ENCODE data around the gene EDEM3.
"Not testable (repeated sequence)": the region's sequence is repeated elsewhere in the genome, so short reads cannot be mapped to it uniquely, and the experiment has no call there.

EDEM3 gene, protein sequence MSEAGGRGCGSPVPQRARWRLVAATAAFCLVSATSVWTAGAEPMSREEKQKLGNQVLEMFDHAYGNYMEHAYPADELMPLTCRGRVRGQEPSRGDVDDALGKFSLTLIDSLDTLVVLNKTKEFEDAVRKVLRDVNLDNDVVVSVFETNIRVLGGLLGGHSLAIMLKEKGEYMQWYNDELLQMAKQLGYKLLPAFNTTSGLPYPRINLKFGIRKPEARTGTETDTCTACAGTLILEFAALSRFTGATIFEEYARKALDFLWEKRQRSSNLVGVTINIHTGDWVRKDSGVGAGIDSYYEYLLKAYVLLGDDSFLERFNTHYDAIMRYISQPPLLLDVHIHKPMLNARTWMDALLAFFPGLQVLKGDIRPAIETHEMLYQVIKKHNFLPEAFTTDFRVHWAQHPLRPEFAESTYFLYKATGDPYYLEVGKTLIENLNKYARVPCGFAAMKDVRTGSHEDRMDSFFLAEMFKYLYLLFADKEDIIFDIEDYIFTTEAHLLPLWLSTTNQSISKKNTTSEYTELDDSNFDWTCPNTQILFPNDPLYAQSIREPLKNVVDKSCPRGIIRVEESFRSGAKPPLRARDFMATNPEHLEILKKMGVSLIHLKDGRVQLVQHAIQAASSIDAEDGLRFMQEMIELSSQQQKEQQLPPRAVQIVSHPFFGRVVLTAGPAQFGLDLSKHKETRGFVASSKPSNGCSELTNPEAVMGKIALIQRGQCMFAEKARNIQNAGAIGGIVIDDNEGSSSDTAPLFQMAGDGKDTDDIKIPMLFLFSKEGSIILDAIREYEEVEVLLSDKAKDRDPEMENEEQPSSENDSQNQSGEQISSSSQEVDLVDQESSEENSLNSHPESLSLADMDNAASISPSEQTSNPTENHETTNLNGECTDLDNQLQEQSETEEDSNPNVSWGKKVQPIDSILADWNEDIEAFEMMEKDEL

DNA sequence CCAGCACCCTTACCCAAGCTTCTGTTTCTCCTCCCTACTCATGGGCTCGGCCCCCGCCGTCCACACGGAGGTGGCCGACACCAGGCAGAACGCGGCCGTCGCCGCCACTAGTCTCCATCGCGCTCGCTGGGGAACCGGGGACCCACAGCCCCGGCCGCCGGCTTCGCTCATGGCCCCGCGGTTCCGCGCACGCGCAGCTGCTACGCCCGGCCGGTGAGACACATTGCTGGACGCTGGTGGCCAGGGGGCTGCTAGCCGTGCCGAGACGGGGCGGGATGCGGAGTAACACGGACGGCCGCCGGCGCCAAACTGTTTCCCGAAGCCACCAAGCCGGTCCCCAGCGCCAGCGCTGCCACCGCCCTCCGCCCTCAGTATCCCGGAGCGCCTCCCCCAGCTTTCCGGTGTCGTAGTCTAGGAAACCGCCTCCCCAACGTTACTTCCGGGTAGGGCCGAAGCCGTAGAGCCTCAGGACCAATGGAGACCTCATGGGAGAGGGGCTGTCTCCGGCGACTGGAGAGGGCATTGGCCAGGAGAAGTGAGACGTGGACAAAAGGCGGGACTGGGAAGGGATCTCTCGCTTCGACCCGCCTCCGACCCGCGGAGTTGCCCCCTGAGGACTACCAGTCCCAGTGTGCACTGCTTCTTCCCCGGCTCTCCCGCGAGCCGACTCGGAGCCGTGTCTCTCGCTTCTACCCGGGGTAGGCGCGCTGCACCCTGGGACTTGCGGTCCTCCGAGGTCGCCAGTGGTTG, at the start of gene EDEM3:
Gene EDEM3 (minus strand): TSS at position 383 of the 750 bp plus-strand sequence. CDS start 212 bp downstream, at position 171.
- peak; percentile 94 to 97 for DNase-seq

DNA sequence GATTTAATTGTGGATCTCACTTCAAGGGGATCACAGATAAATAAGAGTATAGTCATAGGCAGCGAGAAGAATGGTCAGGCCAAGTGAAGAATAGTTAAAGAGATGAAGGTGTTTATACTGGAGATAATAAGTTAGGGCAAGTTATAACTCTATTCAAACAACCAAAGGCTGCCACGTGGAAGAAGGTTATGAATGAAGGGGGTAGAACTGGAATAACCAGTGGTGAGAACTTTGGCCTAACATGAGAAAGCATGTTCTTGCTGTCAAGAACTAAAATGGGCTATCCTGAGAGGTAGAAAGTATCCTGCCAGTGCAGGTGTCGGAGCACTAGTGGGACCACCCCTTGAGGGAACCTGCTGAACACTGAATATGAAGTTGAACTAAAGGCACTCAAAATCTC, 49.6 kb upstream of the EDEM3 start:
- DNase-seq: no peak

DNA sequence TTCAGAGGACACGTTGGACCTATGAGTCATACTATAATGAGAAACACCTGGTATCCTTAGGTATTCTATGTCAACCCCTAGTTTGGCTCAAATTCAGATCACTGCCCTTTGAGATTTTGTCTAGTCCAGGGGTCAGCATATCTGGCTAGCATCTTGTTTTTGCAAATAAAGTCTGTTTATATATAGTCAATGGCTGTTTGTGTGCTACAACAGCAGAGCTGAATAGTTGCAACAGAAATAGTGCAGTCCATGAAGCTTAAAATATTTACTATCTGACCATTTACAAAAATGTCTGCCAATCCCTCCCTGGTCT, 48.5 kb upstream of the EDEM3 start:
- no peak for DNase-seq

DNA sequence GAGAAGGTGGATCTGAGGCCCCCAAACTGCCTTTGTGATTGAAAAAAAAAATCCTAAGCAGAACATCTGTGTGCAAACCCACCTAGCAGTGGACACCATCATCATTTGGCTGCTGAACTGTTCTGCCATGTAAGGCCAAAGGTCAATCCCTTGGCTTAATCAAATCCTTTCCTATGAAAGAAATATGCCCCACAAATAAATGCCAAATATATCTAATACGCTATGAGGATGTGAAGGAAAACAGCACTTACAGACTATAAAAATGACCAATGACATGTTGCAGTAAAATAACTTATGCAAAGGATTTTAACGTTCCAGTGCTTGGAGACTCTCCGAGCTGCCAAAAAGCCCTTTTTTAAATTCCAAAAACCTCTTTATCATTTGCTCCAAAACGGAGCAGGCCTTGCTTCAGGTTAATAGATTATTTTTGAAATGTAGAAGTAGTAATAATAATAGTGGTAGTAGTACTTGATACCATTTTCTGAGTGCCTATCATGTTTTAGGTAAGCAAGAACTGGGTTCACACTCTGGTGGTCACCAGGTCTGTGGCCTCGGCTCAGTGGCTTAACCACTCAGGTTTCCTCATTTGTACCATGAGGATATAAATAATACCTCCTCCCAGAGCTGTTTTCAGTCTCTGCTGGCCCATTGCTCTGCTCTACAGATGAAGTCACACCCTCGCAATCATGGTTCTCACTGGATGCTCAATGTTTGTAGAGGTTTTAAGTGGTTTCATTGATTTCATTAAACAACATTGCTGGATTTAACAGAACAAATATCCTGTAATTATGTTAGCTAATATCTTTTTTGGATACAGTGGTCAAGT, 47.9 kb upstream of the EDEM3 start:
- DNase-seq: no peak

DNA sequence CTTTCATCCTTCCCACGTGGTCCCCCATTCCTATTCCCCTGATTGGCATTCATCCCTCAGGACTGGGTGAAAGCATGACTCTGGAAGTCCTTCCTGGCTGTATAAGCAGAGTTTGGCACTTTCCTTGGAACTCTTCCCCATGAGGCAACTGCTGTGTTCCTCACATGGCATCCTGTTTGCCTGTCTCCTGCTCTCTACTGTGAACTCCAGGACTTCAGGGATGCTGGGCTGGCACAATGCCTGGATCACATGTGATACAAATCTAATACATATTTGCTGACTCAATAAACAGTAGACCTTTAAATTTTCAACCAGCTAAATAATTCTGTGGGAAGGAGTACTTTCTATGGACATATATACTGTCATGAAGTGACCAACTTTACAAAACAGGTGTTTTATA, 46.8 kb upstream of the EDEM3 start:
- DNase-seq: no peak

DNA sequence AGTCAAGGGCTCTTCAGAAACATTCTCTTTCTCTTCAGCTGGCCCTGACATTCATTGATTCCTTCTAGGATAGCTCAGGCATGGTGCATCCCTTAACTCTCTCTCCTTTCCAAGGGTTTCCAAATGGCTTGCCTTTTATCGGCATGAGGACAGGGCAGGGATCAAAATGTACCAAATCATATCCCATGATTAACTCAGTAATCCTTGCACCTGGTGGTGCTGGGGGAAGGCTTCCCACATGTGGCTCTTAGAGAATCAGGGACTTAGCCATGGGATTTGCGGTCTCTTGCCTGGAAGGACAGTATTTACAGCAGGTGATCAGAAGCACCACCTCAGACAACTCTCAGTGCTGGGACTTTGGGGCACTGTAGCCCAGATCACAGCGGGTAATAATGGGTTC, 46.2 kb upstream of the EDEM3 start:
- DNase-seq: no peak

DNA sequence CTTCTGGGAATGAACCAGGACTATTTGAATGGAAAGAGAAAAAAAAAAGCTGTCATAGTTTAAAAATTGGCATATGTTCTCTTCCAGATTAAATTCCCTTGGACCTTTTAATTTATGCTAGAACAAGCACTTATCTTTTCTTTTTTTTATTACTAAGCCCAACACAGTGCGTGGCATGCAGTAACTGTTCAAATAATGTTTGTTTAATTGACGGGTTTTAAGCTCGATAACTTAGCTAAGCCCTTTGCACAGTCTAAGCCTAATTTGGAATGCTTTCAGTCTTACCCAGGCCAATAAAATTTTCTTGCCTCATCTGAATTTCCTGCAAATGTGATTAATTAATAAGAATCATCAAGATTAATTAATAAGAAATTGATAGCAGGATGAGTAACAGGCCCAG, 39.3 kb upstream of the EDEM3 start:
- DNase-seq: no peak

DNA sequence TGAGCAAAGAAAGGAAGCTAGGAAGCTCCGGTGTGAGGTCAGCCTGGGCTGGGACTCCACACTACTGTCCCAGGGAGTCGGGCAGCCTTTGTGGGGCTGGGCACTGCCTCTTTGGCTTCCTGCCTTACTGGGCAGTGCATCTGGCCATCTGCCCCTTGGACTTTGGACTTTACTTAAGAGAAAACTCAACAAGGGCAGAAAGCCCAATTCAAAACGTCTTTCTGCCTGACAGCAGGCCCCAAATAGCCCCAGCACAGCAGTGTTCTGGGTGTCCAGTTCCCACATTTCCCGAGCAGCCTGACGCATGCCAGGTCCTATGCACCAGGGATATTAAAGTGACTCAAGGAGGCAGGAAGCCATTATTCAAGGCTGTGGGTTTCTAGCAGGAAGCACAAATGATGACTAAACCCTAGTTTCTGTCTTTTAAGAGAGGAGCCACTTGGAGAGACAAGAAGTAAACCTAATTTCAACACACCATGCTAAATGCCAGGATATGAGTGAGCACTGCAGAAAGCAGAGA, 37.9 kb upstream of the EDEM3 start:
- no peak for DNase-seq

DNA sequence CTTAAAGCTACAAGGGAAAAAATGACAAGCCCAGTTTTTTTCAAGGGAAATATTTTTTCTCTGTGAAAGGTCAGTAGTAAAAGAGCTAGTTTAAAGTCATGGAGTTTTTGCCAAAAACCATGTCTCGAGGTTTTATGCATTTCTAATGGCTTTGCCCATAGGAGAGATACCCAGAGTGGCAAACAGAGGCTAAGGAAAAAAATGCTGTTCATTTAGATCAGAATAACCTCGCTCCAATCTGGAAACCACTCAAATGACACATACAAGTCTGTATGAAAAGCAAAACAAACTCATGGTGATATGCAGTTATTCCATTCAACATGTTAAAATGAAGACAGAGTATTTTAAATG, 36.9 kb upstream of the EDEM3 start:
- no peak for DNase-seq

DNA sequence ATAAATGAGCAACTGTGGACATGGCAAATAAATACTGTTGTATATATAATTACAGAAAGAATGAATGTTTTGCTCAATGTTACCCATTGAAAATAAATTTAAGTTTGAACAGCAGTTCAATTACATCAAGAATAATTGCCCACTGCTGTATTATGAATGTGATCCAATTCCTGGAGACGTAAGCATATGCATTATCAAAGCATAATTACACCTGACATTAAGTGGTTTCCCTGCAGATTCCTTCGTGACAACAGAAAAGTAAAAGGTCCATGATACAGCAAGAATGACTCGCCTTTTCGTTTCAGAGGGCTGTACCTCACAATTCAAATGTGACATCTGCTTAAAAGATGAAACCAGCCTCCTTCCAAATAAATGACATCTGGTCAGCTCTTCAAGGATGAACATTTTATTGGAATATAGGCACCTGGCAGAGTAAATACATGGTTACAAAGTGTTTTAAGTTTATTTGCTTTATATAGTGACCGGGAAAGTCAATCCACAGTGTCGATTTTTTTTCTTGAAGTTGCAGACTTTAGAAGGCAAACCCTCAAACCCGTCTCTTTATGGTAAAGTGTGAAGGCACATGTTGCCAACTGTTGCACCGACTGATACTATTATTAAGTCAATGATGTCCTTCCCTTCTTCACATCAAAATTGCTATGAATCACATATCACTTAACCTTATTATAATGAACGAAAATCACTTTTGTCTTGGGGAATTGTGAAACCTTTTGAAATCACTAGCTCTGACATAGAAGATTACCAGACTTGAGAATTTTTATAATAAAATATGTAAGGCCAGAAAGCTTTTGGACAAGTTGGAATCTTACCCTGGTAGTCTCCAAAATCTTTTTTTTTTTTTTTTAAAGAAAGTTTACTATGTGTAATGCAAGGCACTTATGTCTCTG, 36.2 kb upstream of the EDEM3 start:
- no peak for DNase-seq

DNA sequence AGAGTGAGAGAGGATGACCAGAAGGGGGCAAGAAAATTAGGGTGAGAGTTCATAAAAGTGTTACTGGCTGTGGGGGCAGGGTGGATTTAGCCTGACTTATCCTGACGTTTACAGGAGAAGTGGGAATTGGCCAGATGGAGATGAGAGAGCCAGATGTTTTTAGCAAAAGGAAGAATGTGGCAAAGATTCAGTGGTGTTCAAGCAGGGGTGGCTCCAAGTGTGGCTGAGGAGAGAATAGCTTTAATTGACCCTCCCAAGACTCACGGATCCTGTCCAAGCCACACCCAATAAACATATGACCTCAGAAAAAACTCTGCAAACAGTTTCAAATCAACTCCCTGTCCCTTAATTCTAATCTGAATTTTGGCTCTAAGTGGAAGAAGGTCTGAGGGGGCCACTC, 35.2 kb upstream of the EDEM3 start:
- DNase-seq: no peak

DNA sequence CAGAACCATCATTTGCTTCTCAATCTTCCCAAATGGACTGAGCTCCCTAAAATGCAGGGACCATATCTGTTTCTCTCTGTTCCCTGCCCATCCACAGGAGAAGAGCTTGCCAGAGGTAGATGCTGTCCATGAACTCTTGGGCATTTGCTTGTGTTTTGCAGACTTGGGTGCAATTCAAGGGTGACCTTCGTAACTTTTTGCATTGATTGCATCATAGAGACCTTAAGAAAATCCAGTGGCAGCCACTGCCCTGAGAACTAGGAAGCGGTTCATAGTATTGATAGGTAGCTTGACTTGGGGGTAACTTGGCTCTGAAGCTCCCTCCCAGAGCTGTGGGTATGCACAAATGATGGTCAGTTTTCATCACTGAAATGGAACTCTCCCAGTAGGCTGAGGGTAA, 34.3 kb upstream of the EDEM3 start:
- no peak for DNase-seq

DNA sequence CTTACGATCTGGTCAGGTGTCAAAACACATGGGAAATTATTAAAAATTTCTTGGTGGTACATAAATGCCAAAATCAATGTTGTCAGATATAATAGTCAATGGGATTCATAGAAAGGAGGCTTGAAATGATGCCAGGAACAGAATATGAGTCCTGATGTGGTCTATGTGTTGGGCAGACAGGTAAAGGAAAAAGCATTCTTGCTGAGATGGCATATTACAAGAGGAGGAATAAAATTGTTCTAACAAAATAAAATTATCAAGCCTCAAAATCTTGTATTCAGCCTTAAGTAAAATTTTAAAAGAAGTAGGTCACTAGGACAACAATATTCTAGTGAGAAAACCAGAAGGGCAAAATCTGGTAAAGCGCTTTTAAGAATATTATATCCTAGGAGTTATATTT, 30.9 kb upstream of the EDEM3 start:
- no peak for DNase-seq

DNA sequence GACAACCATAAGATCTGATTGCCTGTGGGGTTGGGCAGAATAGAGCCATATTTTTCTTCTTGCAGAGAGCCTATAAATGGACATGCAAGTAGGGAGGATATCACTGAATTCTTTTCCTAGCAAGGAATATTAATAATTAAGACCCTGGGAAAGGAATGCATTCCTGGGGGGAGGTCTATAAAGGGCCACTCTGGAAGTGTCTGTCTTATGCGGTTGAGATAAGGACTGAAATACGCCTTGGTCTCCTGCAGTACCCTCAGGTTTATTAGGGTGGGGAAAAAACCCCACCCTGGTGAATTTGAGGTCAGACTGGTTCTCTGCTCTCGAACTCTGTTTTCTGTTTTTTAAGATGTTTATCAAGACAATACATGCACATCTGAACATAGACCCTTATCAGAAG, 29.1 kb upstream of the EDEM3 start:
- DNase-seq: not testable (repeated sequence)

DNA sequence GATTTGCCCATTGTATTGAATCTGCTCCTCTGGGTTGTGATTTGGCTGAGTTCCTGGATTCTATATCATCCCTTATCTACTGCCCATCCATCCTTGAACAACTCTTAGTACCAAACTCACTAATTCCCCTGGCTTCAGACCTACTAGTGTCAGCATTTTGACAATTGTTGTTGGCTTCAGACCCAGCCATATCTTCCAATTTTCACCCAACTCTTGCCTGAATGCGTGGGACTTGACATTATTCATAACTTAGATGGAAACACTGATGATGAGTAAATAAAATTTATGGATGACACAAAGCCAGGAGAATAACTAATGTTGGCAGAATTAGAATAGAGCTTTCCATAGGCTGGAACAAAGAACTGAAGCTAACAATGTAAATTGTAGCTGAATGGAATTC, 27.3 kb upstream of the EDEM3 start:
- DNase-seq: no peak

DNA sequence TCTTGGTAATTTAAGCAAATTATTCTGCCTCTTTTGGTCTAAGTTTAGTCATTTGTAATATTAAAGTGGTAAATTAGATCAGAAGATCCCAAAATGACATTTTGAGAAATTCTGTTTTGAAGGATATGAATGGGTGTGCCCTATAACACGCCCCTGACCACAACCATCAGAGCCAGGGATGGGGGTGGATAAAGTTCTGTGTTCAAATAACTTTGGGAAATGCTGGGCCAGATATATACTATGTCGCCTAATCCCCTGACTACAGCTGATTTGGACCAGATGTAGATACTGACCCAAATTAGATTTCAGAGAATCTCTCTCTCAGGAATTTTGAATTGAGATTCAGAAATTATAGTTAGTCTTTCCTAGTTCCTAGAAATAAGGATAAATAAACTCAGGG, 21.2 kb upstream of the EDEM3 start:
- no peak for DNase-seq

DNA sequence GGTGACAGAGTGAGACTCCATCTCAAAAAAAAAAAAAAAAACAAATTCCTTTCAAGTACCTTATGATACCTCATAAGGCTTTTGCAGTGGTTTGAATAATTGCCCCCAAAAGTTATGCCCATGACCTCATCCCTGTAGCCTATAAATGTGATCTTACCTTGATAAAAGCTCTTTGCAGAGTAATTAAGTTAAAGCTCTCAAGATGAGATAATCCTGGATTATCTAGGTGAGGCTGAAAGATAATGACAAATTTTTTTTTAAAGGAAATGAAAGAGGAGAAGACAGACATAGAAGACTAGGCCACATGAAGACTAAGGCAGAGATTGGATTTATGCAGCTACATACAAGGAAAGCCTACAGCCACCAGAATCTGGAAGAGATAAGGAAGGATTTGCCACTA, 20.7 kb upstream of the EDEM3 start:
- DNase-seq: no peak

DNA sequence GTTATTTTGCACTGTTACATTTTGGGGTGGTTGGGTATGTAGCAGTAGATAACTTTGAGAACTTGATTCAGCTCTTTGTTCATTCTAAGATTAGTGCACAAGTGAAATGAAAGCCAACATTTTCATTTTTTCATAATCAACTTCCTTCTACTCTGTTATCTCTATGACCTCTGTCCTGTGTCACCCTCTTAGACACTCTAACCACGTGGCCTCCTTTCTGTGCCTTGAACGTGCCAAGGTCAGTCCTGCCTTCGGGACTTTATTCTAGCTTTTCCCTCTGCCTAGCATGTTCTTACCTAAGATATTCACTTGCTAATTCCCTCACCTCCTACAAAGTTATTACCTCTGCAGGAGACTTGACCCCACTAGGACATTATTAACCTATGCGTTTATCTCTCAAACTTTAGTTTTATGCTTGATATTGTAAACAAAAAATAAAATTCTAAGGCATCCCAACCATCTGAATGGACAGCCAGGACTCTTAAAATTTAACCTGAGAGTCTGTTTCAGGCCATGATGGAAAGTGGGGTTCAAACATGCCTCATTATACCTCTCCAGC, 19.2 kb upstream of the EDEM3 start:
- DNase-seq: no peak

DNA sequence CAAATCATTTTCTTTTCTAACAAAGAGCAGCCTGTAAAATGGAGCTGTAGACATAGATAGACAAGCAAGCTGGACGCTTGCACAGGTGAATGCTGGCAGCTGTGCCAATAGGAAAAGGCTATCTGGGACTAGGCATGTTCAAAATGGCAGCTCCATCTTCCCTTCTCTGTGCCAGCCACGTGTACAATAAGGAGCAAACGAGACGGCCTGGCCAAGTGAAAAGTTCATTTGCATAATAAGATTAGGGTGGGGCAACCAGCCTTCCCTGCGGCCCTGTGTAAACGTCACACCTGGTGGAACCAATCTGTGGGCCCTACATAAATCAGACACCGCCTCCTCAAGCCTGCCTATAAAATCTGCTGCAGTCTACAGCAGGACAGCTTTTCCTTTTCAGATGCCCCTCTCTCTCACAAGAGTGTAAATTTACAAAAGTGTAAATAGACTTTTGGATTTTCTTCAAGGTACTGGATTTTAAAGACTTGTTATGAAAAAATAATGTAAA, 16.6 kb upstream of the EDEM3 start:
- DNase-seq: no peak

DNA sequence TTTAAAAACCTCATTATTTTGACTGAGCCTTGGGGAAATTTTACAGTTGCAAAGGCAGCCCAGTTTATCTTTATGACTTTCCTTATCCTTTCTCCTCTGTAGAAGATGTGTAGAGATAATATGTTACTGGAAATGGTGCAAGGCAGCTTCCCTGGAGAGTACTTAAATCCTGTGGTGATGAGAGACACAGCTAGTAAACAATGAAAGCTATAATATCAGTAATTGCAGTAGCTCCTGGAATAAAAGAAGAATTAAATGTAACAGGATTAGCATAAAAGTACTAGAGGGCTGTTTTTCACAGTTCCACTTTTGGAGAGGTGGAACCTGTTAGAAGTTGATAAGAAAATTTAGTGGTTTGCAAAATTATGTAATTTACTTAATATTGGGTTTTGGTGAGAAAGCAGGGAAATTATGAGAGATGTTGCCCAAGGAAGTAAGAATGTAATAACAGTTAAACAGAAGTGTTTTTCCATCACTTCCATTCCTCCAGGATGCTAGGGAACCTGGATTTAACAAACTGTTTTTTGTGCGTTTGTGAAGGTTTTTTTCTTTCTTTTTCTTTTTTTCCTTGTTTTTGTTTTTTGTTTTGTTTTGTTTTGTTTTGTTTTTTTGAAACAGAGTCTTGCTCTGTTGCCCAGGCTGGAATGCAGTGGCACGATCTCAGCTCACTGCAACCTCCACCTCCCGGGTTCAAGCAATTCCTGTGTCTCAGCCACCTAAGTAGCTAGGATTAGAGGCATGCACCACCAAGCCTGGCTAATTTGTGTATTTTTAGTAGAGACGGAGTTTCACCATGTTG, 15.7 kb upstream of the EDEM3 start:
- DNase-seq: no peak

All from stimulated activated CD4-positive, alpha-beta T cell treated with anti-CD3 and anti-CD28 coated beads, Interleukin-2, amount 100 ng/mL, for 24 hours (primary cell).